ENCODE data around the gene NAPEPLD.
"Not testable (repeated sequence)": the region's sequence is repeated elsewhere in the genome, so short reads cannot be mapped to it uniquely, and the experiment has no call there.

The NAPEPLD gene

GRCh38 chr7:103148994-103149807 is at the start of gene NAPEPLD:
Gene NAPEPLD, minus strand, starts transcription at chr7:103149099. Its CDS starts 20,323 bp downstream, at chr7:103128776.
- Histone ChIP-seq H3K4me3 (ENCODE audit: low read depth in 1 of 2, low read length in 1 of 2) (peak within 1 kb of the TSS; percentile 72 to 80), H3K9me3 (no peaks in the 10 kb centered on the region), H3K4me1 (ENCODE audit: control insufficient read depth in 1 of 2, insufficient read depth in 1 of 2, low read depth in 1 of 2, low read length in 1 of 2) (peaks cover 13 to 15% of the 10 kb centered on the region in 2 experiments), H3K27ac (peak within 1 kb of the TSS; percentile 79), H3K36me3 (no peaks in the 10 kb centered on the region), H3K27me3 (no peaks in the 10 kb centered on the region)
- TF ChIP-seq CTCF (IDR thresholded peaks at IDR 0.05), result no peak

- not testable (repeated sequence) for H3K4me1 ChIP-seq (ENCODE audit: control insufficient read depth in 1 of 2, insufficient read depth in 1 of 2, low read depth in 1 of 2, low read length in 1 of 2); H3K4me3 ChIP-seq (ENCODE audit: low read depth in 1 of 2, low read length in 1 of 2); H3K9me3 ChIP-seq; H3K36me3 ChIP-seq; H3K27ac ChIP-seq; H3K27me3 ChIP-seq
Measured at GRCh38 chr7:103198079-103198478, 49.2 kb upstream of the NAPEPLD start.

- not testable (repeated sequence) for H3K4me3 ChIP-seq (ENCODE audit: low read depth in 1 of 2, low read length in 1 of 2); H3K27ac ChIP-seq; H3K36me3 ChIP-seq; H3K9me3 ChIP-seq; H3K27me3 ChIP-seq; H3K4me1 ChIP-seq (ENCODE audit: control insufficient read depth in 1 of 2, insufficient read depth in 1 of 2, low read depth in 1 of 2, low read length in 1 of 2)
Measured at GRCh38 chr7:103195364-103195763, 46.5 kb upstream of the NAPEPLD start.

GRCh38 chr7:103172415-103173146 is 23.7 kb upstream of the NAPEPLD start:
- not testable (repeated sequence) for H3K4me3 ChIP-seq (ENCODE audit: low read depth in 1 of 2, low read length in 1 of 2); H3K4me1 ChIP-seq (ENCODE audit: control insufficient read depth in 1 of 2, insufficient read depth in 1 of 2, low read depth in 1 of 2, low read length in 1 of 2); H3K27me3 ChIP-seq; H3K27ac ChIP-seq; H3K36me3 ChIP-seq; H3K9me3 ChIP-seq

GRCh38 chr7:103171695-103172414 is 23.0 kb upstream of the NAPEPLD start:
- not testable (repeated sequence) for H3K4me3 ChIP-seq (ENCODE audit: low read depth in 1 of 2, low read length in 1 of 2); H3K27me3 ChIP-seq; H3K9me3 ChIP-seq; H3K4me1 ChIP-seq (ENCODE audit: control insufficient read depth in 1 of 2, insufficient read depth in 1 of 2, low read depth in 1 of 2, low read length in 1 of 2); H3K36me3 ChIP-seq; H3K27ac ChIP-seq

GRCh38 chr7:103166921-103167544 is 18.1 kb upstream of the NAPEPLD start:
- H3K27me3 ChIP-seq; H3K36me3 ChIP-seq; H3K27ac ChIP-seq; H3K4me3 ChIP-seq (ENCODE audit: low read depth in 1 of 2, low read length in 1 of 2); H3K9me3 ChIP-seq; H3K4me1 ChIP-seq (ENCODE audit: control insufficient read depth in 1 of 2, insufficient read depth in 1 of 2, low read depth in 1 of 2, low read length in 1 of 2): not testable (repeated sequence)

- H3K27me3 ChIP-seq; H3K4me3 ChIP-seq (ENCODE audit: low read depth in 1 of 2, low read length in 1 of 2); H3K9me3 ChIP-seq; H3K27ac ChIP-seq; H3K36me3 ChIP-seq; H3K4me1 ChIP-seq (ENCODE audit: control insufficient read depth in 1 of 2, insufficient read depth in 1 of 2, low read depth in 1 of 2, low read length in 1 of 2): not testable (repeated sequence)
Measured at GRCh38 chr7:103163087-103163825, 14.4 kb upstream of the NAPEPLD start.

- H3K27me3 ChIP-seq; H3K4me1 ChIP-seq (ENCODE audit: control insufficient read depth in 1 of 2, insufficient read depth in 1 of 2, low read depth in 1 of 2, low read length in 1 of 2); H3K9me3 ChIP-seq; H3K4me3 ChIP-seq (ENCODE audit: low read depth in 1 of 2, low read length in 1 of 2); H3K27ac ChIP-seq; H3K36me3 ChIP-seq: not testable (repeated sequence)
Measured at GRCh38 chr7:103162641-103163040, 13.7 kb upstream of the NAPEPLD start.

- H3K27me3 ChIP-seq; H3K27ac ChIP-seq; H3K4me3 ChIP-seq (ENCODE audit: low read depth in 1 of 2, low read length in 1 of 2); H3K9me3 ChIP-seq; H3K4me1 ChIP-seq (ENCODE audit: control insufficient read depth in 1 of 2, insufficient read depth in 1 of 2, low read depth in 1 of 2, low read length in 1 of 2); H3K36me3 ChIP-seq: not testable (repeated sequence)
Measured at GRCh38 chr7:103161998-103162616, 13.2 kb upstream of the NAPEPLD start.

- H3K4me3 ChIP-seq (ENCODE audit: low read depth in 1 of 2, low read length in 1 of 2); H3K27me3 ChIP-seq; H3K4me1 ChIP-seq (ENCODE audit: control insufficient read depth in 1 of 2, insufficient read depth in 1 of 2, low read depth in 1 of 2, low read length in 1 of 2); H3K27ac ChIP-seq; H3K9me3 ChIP-seq; H3K36me3 ChIP-seq: not testable (repeated sequence)
Measured at GRCh38 chr7:103159072-103159471, 10.2 kb upstream of the NAPEPLD start.

- not testable (repeated sequence) for H3K4me3 ChIP-seq (ENCODE audit: low read depth in 1 of 2, low read length in 1 of 2)
Measured at GRCh38 chr7:103155331-103156024, 6.6 kb upstream of the NAPEPLD start.

More at GRCh38 chr7:103155331-103156024, 6.6 kb upstream of the NAPEPLD start:
- not testable (repeated sequence) for H3K36me3 ChIP-seq; H3K4me1 ChIP-seq (ENCODE audit: control insufficient read depth in 1 of 2, insufficient read depth in 1 of 2, low read depth in 1 of 2, low read length in 1 of 2); H3K27me3 ChIP-seq; H3K9me3 ChIP-seq; H3K27ac ChIP-seq
